Measurements from ENCODE around the gene CAMK2A. TPM values are rescaled to one million over a fixed set of nuclear protein-coding genes. Genes with fewer than 3 reads are reported as not detected.

Gene CAMK2A
- total RNA-seq, 1 experiment from 2014 or later = 0.33 TPM

- Histone ChIP-seq H2AK5ac (ENCODE audit: insufficient read length, low read length) (no peak overlapping the region), H2BK120ac (ENCODE audit: low read depth, low read length, poor library complexity, severe bottlenecking) (no peak overlapping the region), H4K5ac (ENCODE audit: insufficient read length, low read depth, low read length) (no peak overlapping the region), H4K91ac (ENCODE audit: insufficient read length, low read depth, low read length) (no peak overlapping the region), H2BK20ac (ENCODE audit: low read depth, low read length, poor library complexity, severe bottlenecking) (no peak overlapping the region), H2BK5ac (ENCODE audit: insufficient read length, low read length) (no peak overlapping the region), H3T11ph (ENCODE audit: low read length) (no peak overlapping the region), H3K23ac (ENCODE audit: insufficient read length, low read depth, low read length) (no peak overlapping the region), H4K8ac (replicated peaks; ENCODE audit: insufficient read length, low read depth, low read length) (no peak overlapping the region), H3K9ac (ENCODE audit: extremely low read depth, insufficient read length, low read length) (no peak overlapping the region), H2BK12ac (ENCODE audit: insufficient read length, low read depth, low read length) (no peak overlapping the region), H3K56ac (ENCODE audit: insufficient read length, low read depth, low read length) (no peak overlapping the region), H4K20me1 (ENCODE audit: control insufficient read depth, insufficient read depth, insufficient read length) (no peaks in the 10 kb centered on the region), H3K9me3 (ENCODE audit: control insufficient read depth, low read depth, low read length) (no peaks in the 10 kb centered on the region), H3K79me1 (ENCODE audit: insufficient read depth, low read depth, low read length, poor library complexity, severe bottlenecking) (no peaks in the 10 kb centered on the region), H3K4me2 (ENCODE audit: insufficient read depth, insufficient read length, low read length) (no peak overlapping the region), H3K79me2 (ENCODE audit: insufficient read depth, low read length) (no peaks in the 10 kb centered on the region), H3K14ac (ENCODE audit: insufficient read depth, low read length) (no peak overlapping the region), H3K4me1 (ENCODE audit: insufficient read depth, low read length) (no peaks in the 10 kb centered on the region; the same call in 1 of the 2 replicates), H3K4ac (ENCODE audit: low read depth, low read length) (no peak overlapping the region), H3K18ac (ENCODE audit: insufficient read length, low read depth, low read length) (no peak overlapping the region), H3K27ac (ENCODE audit: insufficient read length, low read depth, low read length) (no peak overlapping the region), H2BK15ac (ENCODE audit: low read depth, low read length) (no peak overlapping the region), H2AFZ (ENCODE audit: low read length) (no peak overlapping the region), H3K23me2 (ENCODE audit: insufficient read length, low read depth, low read length, poor library complexity, severe bottlenecking) (no peaks in the 10 kb centered on the region), H3K27me3 (ENCODE audit: insufficient read depth, low read length) (no peaks in the 10 kb centered on the region)
- Mint-ChIP-seq H3K36me3 (ENCODE audit: insufficient read depth in 1 of 3, low read depth in 3 of 3) (no peaks in the 10 kb centered on the region), H3K27me3 (ENCODE audit: low read depth) (peaks cover 14% of the 10 kb centered on the region), H3K27ac (no peak overlapping the region), H3K9me3 (no peaks in the 10 kb centered on the region; a peak in 1 of 5 replicates), H3K4me1 (peaks cover 18 to 21% of the 10 kb centered on the region in 2 experiments), H3K4me3 (no peak overlapping the region)
- no peak for TF ChIP-seq CTCF (conservative IDR thresholded peaks at IDR 0.05)
- DNase-seq = no peak
- WGBS (ENCODE audit: extremely low coverage, insufficient read length, low lambda C conversion rate) = no CpG with 5 or more reads among the region's 6 CpGs
Observed at GRCh38 chr5:150288791-150289190, 782 bp downstream of the CAMK2A start.

Measured in H9 (cell line).